K562 (cell line): Measurements from ENCODE around the gene GUCY2C. TPM values are rescaled to one million over a fixed set of nuclear protein-coding genes. Genes with fewer than 3 reads are reported as not detected.

Experiments
- ATAC-seq: fragments of 200-7000 bp; cut with Tn5 transposase; 3 replicates; pipeline ENCODE4 v1.9.1; 2020; ENCODE audit warnings: moderate library complexity
- BruUV-seq: library from RNA; stranded (reverse); fragments of 400-500 nt; replicated peaks from 2 replicates; lab custom pipeline; 2021; lab: Mats Ljungman, UMichigan
- CTCF ChIA-PET: fragments of 300-600 bp; formaldehyde crosslinking; extraction: SDS; loops from one replicate; lab custom pipeline; 2021; ENCODE audit warnings: low intra/inter-chr PET ratio; lab: Yijun Ruan, JAX
- POLR2A ChIA-PET: fragments of 300-600, 350-650 bp; sonication (Branson Sonifier 250); formaldehyde crosslinking; extraction: SDS; loops from one replicate; lab custom pipeline; 2021; ENCODE audit warnings: antibody characterized with exemption, inconsistent platforms; lab: Yijun Ruan, JAX
- DNase-seq, 4 experiments: peaks; one replicate each; pipeline versions ENCODE4 v3.0.0 to v3.0.0-alpha.2; 2011 to 2018; ENCODE audit warnings: low spot score in 3 of 4, mixed read lengths in 3 of 4; ENCODE audit errors: extremely low read depth in 1 of 4
- FAIRE-seq: peaks from 2 replicates; lab custom pipeline; 2011; peaks lifted over from hg19 to GRCh38; lab: Jason Lieb, UNC
- H2AFZ ChIP-seq: 2 replicates; pipeline ENCODE4 v1.6.0; 2011; ENCODE audit warnings: low read depth, low read length, control low read depth, inconsistent platforms
- H3K27ac ChIP-seq: fragments of 200-600 bp; 3 replicates; pipeline ENCODE4 v1.8.0; 2011; ENCODE audit warnings: low read depth, mild to moderate bottlenecking, control low read depth, inconsistent platforms, low read length, moderate library complexity, mixed read lengths; ENCODE audit errors: extremely low read depth
- H3K27me3 ChIP-seq, 2 experiments: fragments of 300-600 bp in 1 of 2; 2 replicates in 1 of 2; 3 replicates in 1 of 2; pipeline versions ENCODE4 v1.6.0 to v1.8.0; 2011; ENCODE audit warnings: inconsistent platforms in 2 of 2, low read length in 2 of 2, mild to moderate bottlenecking in 1 of 2, mixed read lengths in 1 of 2, moderate library complexity in 1 of 2; ENCODE audit not compliant: control insufficient read depth in 2 of 2, insufficient read depth in 2 of 2
- H3K36me3 ChIP-seq: fragments of 300-600 bp; 3 replicates; pipeline ENCODE4 v1.8.0; 2011; ENCODE audit warnings: mild to moderate bottlenecking, low read length, inconsistent platforms; ENCODE audit not compliant: control insufficient read depth, insufficient read depth
- H3K4me1 ChIP-seq, 2 experiments: fragments of 200-600 bp in 1 of 2; replicated peaks in 1 of 2; 2 replicates in 1 of 2; 3 replicates in 1 of 2; pipeline versions ENCODE4 v1.5.1 to v1.8.0; 2011; ENCODE audit warnings: inconsistent platforms in 2 of 2, low read length in 2 of 2, mild to moderate bottlenecking in 1 of 2, mixed read lengths in 1 of 2, moderate library complexity in 1 of 2; ENCODE audit not compliant: control insufficient read depth in 2 of 2, insufficient read depth in 2 of 2
- H3K4me2 ChIP-seq: 2 replicates; pipeline ENCODE4 v1.6.1; 2011; ENCODE audit warnings: low read length, control low read depth, inconsistent platforms, mixed read lengths; ENCODE audit not compliant: insufficient read depth
- H3K4me3 ChIP-seq: fragments of 200-600 bp; sonication (generic), shearing (Covaris generic); 2 replicates; pipeline ENCODE4 v1.5.1; 2016; ENCODE audit warnings: control low read depth, inconsistent platforms
- H3K79me2 ChIP-seq: fragments of 200-600 bp; 3 replicates; pipeline ENCODE4 v1.8.0; 2011; ENCODE audit warnings: low read length, inconsistent platforms; ENCODE audit not compliant: control insufficient read depth, insufficient read depth
- H3K9ac ChIP-seq, 2 experiments: 2 replicates each; pipeline versions ENCODE4 v1.6.0 to v1.6.1; 2011; ENCODE audit warnings: low read depth in 2 of 2, low read length in 2 of 2, control low read depth in 1 of 2, inconsistent platforms in 1 of 2, mild to moderate bottlenecking in 1 of 2, mixed read lengths in 1 of 2; ENCODE audit not compliant: insufficient read depth in 1 of 2
- H3K9me1 ChIP-seq: one replicate; pipeline ENCODE4 v1.6.0; 2011; ENCODE audit warnings: inconsistent platforms, mild to moderate bottlenecking, low read length, moderate library complexity; ENCODE audit not compliant: control insufficient read depth, insufficient read depth
- H3K9me3 ChIP-seq: replicated peaks from 2 replicates; pipeline ENCODE4 v1.5.1; 2011; ENCODE audit warnings: low read depth, low read length, inconsistent platforms; ENCODE audit not compliant: control insufficient read depth, insufficient read depth
- H4K20me1 ChIP-seq: replicated peaks from 2 replicates; pipeline ENCODE4 v1.6.1; 2011; ENCODE audit warnings: low read length, inconsistent platforms, mixed read lengths; ENCODE audit not compliant: control insufficient read depth, insufficient read depth
- ARID1B ChIP-seq: fragments of 450-650 bp; IDR thresholded peaks from 2 replicates; pipeline ENCODE4 v1.6.1; 2016; ENCODE audit warnings: antibody characterized with exemption, mild to moderate bottlenecking, inconsistent platforms
- CBFA2T3 ChIP-seq: fragments of 450-650 bp; IDR thresholded peaks from 2 replicates; pipeline ENCODE4 v1.6.1; 2017
- CEBPB ChIP-seq: fragments of 450-650 bp; IDR thresholded peaks from 2 replicates; pipeline ENCODE4 v1.6.1; 2016; ENCODE audit warnings: missing genetic modification characterization, missing compliant biosample characterization
- CREB3L1 ChIP-seq: fragments of 450-650 bp; IDR thresholded peaks from 2 replicates; pipeline ENCODE4 v1.6.1; 2014; ENCODE audit warnings: low read depth, mild to moderate bottlenecking, moderate library complexity, borderline replicate concordance
- E2F8 ChIP-seq: fragments of 450-650 bp; IDR thresholded peaks from 2 replicates; pipeline ENCODE4 v1.7.1; 2018; ENCODE audit warnings: mild to moderate bottlenecking, low read depth; ENCODE audit not compliant: partially characterized antibody
- MBD1 ChIP-seq: fragments of 250-450 bp; sonication (Bioruptor Pico); IDR thresholded peaks from 2 replicates; pipeline ENCODE4 v1.8.0; 2022; ENCODE audit warnings: inconsistent platforms
- RFX7 ChIP-seq: fragments of 250-450 bp; sonication (Bioruptor Pico); IDR thresholded peaks from 2 replicates; pipeline ENCODE4 v1.5.1; 2021; ENCODE audit warnings: mild to moderate bottlenecking
- ZNF146 ChIP-seq: IDR thresholded peaks from one replicate; pipeline ENCODE4 v1.6.1; 2018; ENCODE audit warnings: missing compliant biosample characterization; ENCODE audit not compliant: unreplicated experiment
- WGBS: fragments of 100-300 bp; shearing (Covaris generic); methylation state at CpG from one replicate; pipeline ENCODE4 v1.1.6; 2016; ENCODE audit warnings: low coverage, mixed read lengths; ENCODE audit not compliant: insufficient coverage; ENCODE audit errors: missing lambda C conversion rate; 5-methylcytosine and 5-hydroxymethylcytosine counted together
- in situ Hi-C: fragments of 300-500 bp; cut with MboI; formaldehyde crosslinking; loops from 4 replicates; pipeline ENCODE4 v1.15.0; 2018; ENCODE audit warnings: inconsistent platforms, mixed read lengths
- intact Hi-C: fragments of 100-400 bp; cut with micrococcal nuclease; formaldehyde crosslinking; loops from 2 replicates; pipeline ENCODE4 v1.14.2; 2022
- polyA plus RNA-seq, 8 experiments: library from polyadenylated mRNA; depleted of rRNA in 4 of 8; stranded (reverse) in 5 of 8; unstranded in 3 of 8; fragments of >200 nt; fragmentation: Nextera tagmentation in 2 of 8; fragmentation: Illumina TruSeq in 1 of 8; extraction: Ambion mirVana in 2 of 8; extraction: Trizol in 1 of 8; gene quantifications; 2 replicates each; pipeline versions ENCODE4 v1.2.1 to v1.2.3, GENCODE V29; 2011 to 2014; ENCODE audit warnings: inconsistent platforms in 1 of 8, missing spikeins in 1 of 8
- total RNA-seq, 7 experiments: library from RNA; depleted of rRNA in 6 of 7; stranded (reverse); fragments of >200 nt in 6 of 7; fragmentation: Illumina TruSeq in 2 of 7; extraction: Trizol in 2 of 7; gene quantifications; 2 replicates each; pipeline versions ENCODE4 v1.2.1 to v1.2.3, GENCODE V29; 2011 to 2021; ENCODE audit warnings: low replicate concordance in 1 of 7
- TF ChIP-seq, protein P1 (sequence below): fragments of 250-450 bp; sonication (Bioruptor Pico); IDR thresholded peaks from 2 replicates; pipeline ENCODE4 v1.4.0; 2020; ENCODE audit warnings: mild to moderate bottlenecking, moderate library complexity

The GUCY2C gene
- total and polyA plus RNA-seq, 9 of the 15 experiments (the other 6 are each of a cell fraction or from before 2014, with no cell fraction given), result 0.01 to 0.05 (median 0.04) TPM; not detected in 6

DNA sequence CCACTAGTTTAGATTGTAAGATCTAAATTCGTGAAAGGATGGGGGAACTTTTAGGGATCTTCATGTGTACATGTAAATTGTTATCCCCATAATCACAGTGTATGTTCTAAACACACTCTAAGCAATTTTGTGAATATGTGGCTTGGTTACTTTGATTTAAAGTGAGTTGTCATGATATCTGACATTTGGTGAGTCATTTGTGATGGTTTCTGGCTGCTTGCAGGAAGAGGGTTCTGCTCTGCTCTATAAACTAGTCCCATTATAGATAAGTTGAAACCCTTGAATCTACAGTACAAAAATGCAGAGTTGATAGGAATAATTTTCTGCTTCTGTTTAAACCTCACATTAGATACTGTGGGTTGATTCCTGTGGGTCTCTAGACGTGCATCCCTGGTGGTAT is 14.8 kb downstream of the GUCY2C start (continued):
- no peak for TF ChIP-seq RFX7 (CRISPR knock-in tag)

- in situ Hi-C loops, result no loop called here
- TF ChIP-seq ZNF146 (CRISPR knock-in tag) (no peak), ARID1B (peak; percentile 45; the same call in 1 of the 2 replicates), MBD1 (CRISPR knock-in tag) (no peak), CBFA2T3 (peak; percentile 31), E2F8 (no peak), CEBPB (tag) (no peak), CREB3L1 (no peak)
- TF ChIP-seq, protein P1, sequence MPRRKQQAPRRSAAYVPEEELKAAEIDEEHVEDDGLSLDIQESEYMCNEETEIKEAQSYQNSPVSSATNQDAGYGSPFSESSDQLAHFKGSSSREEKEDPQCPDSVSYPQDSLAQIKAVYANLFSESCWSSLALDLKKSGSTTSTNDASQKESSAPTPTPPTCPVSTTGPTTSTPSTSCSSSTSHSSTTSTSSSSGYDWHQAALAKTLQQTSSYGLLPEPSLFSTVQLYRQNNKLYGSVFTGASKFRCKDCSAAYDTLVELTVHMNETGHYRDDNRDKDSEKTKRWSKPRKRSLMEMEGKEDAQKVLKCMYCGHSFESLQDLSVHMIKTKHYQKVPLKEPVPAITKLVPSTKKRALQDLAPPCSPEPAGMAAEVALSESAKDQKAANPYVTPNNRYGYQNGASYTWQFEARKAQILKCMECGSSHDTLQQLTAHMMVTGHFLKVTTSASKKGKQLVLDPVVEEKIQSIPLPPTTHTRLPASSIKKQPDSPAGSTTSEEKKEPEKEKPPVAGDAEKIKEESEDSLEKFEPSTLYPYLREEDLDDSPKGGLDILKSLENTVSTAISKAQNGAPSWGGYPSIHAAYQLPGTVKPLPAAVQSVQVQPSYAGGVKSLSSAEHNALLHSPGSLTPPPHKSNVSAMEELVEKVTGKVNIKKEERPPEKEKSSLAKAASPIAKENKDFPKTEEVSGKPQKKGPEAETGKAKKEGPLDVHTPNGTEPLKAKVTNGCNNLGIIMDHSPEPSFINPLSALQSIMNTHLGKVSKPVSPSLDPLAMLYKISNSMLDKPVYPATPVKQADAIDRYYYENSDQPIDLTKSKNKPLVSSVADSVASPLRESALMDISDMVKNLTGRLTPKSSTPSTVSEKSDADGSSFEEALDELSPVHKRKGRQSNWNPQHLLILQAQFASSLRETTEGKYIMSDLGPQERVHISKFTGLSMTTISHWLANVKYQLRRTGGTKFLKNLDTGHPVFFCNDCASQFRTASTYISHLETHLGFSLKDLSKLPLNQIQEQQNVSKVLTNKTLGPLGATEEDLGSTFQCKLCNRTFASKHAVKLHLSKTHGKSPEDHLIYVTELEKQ (CRISPR knock-in tag), result no peak
Observed at GRCh38 chr12:14681190-14681589, 15.2 kb downstream of the GUCY2C start.

More at GRCh38 chr12:14681190-14681589, 15.2 kb downstream of the GUCY2C start:
- FAIRE-seq, result no peak
- Histone ChIP-seq H3K9me1 (peaks cover 3% of the 10 kb centered on the region), H3K4me1 (no peaks in the 10 kb centered on the region), H3K27me3 (no peaks in the 10 kb centered on the region), H3K79me2 (no peaks in the 10 kb centered on the region), H3K27ac (no peak overlapping the region), H3K4me3 (no peak overlapping the region), H3K36me3 (no peaks in the 10 kb centered on the region), H3K9me3 (no peaks in the 10 kb centered on the region), H4K20me1 (no peaks in the 10 kb centered on the region), H2AFZ (no peak overlapping the region), H3K9ac (no peak overlapping the region), H3K4me2 (no peak overlapping the region; the same call in 1 of the 2 replicates)
- intact Hi-C loops, result no loop called here
- ChIA-PET CTCF (no interaction called here), POLR2A (no interaction called here)
- DNase-seq, result peak in 1 of 4 experiments; percentile 25
- 2% methylated on average over 3 of the region's 3 CpGs for WGBS
- ATAC-seq, result no peak
- no TSS peak for BruUV-seq
